Urothelium cell line (cell line): ENCODE measurements around the gene FGF8.

Experiments used
- DNase-seq: peaks from one replicate; pipeline ENCODE4 v3.0.0; 2011; ENCODE audit warnings: low spot score, mixed read lengths
- FAIRE-seq: peaks from 2 replicates; lab custom pipeline; 2011; peaks lifted over from hg19 to GRCh38; lab: Jason Lieb, UNC

Gene FGF8

DNA sequence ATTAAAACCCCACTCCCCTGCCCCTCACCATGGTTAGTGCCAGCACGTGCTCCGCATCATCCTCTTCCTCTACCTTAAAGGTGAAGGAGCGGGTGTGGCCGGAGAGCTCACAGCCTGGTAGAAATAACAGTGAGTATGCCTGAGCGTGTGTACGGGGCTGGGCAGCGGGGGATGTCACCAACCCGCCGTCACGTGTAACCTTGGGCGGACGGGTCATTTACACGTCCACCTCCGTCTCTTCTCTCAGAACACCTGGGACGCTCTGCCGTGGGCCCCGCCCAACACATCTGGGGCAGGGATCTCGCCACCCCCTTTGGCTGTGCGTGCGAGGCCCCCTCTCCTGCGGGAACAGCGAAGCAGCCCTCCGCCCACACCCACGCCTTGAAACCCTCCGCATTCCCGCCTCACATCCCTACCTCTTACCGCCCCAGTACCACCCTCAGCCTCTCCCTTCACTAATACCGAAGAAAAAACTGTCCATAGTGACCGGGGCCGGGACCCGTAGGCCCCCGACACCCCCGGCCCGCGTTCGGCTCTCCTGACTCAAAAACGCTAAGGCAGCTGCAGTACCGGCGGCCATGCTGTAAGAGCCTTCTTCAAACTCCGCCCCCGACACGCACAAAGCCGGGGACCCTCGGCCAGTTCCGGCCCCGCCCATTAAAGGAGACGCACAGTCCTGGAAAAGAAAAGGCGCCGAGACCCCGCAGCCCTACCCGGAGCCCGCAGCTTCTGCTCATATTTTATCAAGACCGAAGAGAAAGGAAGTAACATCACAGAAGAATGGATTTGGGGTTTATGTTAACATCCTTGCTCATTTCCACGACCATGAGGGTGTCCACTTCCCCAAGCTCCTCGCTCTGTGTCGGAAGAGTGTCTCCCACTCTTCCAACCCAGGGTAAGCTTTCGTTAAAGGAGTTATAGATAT, 7.2 kb upstream of the FGF8 start, which contains the start of gene NPM3:
Gene NPM3, minus strand, starts transcription at position 636 of the 925 bp plus-strand sequence. Its CDS starts 56 bp downstream, at position 580.
- FAIRE-seq (peak; percentile 56), DNase-seq (peak; percentile 95)

DNA sequence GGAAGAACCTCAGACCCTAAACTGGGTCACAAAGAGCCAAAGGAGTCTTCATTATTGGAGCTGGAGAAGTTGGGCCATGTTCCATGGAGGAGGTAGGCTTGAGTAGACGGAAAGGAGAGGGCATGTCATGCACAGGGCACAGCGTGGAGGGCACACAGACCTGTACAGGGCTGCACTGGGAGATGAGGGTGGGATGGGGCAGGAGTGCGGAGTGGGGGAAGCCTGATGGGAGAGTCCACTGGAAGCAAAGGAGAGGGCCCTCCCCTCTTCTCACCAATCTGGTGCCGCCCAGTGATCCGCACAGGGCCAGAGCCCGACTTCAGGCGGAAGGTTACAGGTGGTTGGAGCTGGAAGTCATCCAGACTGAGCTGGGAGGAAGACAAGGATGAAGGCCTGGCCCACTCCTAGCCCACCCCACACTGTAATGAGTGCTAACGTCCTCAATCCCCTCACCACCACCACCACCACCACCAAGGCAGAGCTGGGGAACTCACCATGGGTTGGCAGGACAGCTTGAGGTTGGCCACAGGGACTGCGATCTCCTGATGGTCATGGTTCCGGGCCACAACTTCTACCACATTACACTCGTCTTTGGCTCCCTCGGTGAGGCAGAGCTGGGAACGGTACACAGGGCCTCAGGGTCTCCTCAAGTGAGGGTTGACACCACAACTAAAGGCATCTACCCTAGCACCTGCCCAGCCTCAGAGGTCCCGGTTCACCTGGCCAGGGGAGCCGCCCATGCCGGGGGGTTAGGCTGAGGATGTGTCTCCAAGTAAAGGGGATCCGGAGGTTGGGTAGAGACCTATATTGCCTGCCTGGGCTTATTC, 6.3 kb upstream of the FGF8 start:
- DNase-seq (no peak), FAIRE-seq (no peak)

DNA sequence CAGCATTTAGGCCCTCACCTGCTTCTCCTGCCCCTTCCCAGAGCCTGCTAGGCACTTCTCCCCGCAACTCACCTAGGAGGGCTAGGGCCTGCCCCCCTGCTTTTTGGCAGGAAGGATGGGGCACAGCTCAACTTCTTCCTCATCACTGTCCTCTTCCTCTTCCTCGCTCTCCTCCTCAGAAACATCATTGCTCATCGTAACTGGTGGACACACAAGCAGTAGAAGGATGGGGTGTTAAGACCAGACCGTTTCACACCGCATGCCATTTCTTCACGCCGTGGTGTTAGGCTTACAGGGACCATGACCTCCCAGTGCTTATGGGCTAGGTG, 5.7 kb upstream of the FGF8 start:
- DNase-seq (no peak), FAIRE-seq (peak; percentile 50)

DNA sequence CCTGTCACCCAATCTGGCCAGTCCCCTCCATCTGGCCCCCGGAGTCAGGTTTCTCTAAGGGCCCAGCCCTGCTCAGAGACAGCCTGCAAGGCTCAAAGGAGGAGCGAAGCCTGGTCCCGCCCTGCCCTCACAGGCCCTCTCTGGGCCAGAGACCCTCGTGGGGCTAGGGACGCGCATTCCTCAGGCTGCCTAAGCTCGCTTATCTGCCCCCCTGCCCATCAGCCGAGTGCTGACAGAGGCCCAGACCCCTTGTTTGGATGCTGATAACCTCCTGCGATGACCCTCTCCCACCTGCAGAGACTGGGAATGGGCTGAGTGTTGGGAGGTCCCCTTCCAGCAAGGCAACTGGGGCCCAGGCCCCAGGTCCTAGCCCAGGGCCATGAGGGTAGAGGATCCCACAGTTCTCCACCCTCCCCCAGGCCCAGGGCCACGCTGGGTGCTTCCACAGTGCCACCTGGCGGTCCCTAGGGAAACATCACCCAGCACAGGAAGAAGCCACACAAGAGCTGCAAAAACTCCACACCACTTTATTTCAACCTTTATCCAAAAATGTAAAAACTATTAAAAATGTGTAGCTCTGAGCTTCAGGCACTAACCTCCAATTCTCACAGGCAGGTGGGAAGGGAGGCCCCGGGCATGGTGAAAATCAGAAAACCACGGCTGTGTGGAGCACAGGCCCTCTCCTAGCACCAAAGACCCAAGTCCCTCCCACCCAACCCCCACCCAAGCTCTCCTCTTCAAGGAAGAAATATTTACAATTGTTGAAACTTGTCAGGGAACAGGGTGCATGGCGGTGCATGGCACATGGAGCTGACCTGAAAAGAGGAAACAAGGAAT, 5.1 kb upstream of the FGF8 start:
- FAIRE-seq (no peak), DNase-seq (peak; percentile 83)

DNA sequence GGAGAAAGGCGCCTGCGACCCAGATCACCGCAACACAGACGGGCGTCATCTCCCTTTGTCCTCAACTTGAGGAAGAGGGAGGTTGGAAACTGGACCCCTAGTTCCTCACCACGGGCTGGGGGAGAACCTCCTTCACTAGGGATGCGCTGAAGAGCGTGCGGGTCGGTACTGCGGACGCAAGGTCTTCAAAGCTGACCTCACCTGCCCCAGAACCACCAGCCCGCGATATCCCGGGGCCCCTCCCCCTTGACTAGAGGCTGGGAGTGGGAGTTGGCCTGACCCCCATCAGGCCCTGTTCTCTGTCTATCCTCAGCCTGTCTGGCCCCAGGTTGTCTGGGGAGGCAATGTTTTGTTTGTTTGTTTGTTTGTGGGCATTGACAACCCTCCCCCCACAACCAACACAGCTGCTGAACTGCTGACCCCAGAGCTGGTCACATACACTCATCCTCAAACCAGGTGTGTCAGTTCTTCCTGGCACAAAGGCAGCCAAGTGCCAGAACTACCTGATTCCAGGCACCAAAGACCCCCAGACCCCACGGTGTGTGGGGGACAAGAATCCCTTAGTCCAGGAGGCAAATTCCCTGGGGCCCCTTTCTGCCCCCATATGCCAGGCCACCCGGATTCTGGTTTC, 4.4 kb upstream of the FGF8 start:
- no peak for DNase-seq
- FAIRE-seq = no peak

DNA sequence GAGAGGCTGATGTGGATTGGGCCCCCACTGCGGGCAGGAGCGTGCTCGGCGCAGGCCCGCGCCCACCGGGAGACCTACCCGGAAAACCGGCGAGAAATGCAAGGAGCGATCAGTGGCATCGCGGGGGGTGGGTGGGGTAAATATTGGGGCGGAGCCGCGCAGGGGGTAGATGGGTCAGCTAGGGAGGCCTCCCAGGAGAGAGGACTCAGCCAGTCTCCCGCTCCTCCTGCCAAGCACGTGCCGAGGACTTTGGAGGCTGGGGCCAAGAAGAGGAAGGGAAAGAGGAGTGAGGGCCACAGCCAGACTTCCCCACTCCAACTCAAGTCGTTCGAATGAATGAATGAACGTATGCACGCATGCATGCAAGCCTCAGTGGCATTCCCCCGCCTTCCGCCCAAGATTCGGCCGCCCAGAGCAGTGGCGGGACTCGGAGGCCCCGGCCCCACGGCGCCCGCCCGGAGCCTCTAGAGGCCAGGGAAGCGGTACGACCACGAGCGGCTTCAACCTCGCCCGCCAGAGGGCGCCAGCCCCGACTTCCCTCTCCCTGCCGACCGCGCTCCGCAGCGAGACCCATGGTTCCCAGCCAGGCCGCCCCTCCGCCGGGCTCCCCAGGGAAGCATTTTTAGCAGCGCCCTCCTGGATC, 3.8 kb upstream of the FGF8 start:
- FAIRE-seq = no peak
- DNase-seq = no peak

DNA sequence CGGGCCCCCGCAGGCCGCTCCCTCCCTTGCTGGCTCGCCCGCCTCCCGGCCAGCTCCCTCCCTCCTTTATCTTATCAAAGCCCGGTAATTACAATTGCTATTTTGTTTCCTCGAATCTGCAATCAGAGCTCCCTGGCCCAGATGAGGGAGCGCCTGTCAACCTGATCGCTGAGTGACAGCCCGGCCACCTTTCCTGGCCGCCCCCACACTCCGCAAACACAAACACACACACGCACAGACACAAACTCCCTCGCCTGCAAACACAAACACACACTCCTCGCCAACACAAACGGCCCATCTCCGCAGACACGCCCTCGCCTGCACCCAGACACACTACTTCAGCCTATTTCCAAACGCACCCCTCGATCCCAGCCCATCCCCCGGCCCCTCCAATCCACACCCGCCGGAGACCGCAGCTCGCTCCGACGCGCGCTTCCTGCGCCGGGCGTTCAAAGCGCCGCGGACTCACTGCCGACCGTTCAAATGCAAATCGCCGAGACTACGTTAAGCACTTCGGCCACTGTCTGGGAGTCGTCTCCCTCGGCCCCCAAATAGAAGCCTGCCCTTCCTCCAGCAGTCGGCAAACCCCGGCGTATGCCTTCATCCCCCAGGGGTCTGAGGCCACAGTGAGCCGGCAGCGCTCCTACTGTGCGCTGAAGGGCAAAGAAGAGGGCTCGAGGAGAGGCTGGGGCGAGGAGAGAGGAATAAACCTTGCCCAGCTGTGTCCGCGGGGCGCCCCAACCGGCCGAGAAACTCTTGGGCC, 3.0 kb upstream of the FGF8 start:
- no peak for FAIRE-seq
- no peak for DNase-seq

DNA sequence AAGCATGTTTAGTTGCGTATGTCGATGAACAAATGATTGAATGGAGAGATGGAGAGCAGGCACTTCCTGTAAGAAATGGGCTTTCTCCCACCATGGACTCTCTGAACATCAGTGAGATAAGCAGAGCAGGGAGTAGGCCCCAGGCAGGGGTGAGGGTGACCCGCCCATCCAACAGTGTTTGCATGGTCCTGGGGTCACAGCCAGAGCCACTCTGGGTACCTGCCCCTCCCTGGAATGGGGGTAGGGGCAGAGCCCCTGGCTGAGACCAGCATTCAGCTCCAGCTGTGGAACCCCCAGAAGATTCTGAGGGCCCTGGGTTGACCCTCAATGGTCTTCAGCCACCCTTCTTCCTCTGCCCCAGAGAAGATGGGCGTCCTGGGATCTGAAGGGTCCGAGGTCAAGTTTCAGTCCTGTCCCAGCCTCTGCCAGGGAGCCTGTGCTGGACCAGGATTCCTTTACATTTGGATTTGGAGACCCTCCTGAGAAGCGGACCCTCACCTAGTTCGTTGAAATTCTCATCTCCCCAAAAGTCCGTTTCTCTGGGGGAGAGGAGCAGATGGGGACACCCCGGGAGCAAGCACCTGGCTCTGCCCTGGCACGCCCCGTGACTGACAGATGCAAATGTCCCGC, 2.4 kb upstream of the FGF8 start:
- DNase-seq = no peak
- no peak for FAIRE-seq

DNA sequence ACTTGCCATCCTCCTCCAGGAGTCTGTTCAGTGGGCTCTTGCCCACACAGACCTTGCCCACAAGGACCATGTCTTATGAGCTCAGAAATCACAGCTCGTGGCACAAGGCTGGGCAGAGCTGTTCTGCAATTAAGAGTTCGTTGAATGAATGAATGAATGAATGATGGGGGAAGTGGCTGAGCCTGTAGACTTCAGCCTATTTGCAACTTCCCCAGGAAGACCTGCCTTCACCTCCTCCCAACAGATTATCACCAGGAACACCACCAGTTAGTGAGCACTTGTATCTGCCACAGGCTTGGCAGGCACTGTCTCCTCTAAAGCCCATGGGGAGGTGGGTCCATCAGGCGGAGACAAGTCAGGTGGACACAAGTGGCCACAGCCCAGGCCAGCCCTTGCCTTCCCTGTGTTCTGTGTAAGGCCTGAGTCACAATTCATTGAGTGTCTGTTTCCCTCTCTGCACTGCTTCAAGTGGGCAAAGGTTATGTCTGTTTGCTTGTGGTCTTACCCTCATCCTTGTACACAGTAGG, 1.8 kb upstream of the FGF8 start:
- peak; percentile 23 for FAIRE-seq
- no peak for DNase-seq

DNA sequence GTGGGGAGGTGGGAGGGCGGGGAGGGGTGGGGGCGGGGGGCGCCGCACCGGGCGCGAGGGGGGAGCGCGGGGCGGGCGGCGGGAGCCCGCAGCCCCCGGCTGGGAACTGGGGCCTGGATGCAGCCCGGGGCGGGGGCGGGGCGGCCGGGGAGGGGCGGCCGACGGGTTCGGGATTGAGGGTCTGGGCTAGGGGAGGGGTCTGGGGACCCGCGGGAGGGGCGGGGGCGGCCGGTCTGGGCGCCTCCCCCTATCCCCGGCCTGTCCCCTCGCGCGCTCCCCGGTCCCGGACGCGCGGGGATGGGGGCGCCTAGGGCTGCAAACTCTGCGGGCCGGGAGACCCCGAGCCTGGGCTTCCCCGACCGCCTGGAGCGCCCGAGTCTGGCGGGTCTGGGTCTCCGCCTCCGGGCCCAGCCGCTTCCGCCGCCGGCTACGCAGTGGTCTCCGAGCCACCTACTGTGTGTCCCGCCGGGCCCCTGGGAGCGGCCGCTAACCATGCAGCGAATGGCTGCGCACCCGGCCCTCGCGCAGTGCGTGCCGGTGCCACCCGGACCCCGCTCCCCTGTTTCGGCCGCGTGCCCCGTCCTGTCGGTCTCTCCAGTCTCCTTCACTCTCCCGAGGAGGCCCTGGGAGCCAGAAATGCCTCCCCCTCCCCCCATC, 375 bp upstream of the FGF8 start:
- DNase-seq (no peak), FAIRE-seq (no peak)

DNA sequence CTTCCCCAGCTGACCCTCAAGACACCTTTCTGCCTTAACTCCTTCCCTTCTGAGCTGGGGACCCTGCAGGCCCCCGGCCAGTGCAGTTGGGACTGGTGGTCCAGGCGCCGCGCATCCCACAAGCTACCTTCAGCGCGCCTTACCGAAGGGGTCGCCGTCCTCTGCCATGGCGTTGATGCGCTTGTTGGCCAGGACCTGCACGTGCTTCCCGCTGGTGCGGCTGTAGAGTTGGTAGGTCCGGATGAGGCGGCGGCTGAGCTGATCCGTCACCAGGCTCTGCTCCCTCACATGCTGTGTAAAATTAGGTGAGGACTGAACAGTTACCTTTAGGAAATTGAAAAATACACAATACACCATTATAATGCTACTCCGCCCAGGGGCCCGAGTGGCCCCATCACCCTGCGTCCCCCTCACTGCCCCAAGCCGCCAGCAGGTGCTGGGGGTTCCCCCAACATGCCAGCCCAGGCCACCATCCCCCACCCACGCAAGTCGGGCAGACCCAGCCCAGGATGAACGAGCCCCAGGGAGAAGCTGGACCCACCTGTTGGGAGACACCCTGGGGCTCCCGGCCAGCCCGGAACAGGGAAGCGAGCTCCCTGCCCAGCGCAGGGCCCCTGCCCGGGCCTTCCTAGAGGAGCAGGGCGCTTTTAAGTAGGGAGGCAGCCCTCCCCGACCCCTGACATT, 1.2 kb downstream of the FGF8 start:
- FAIRE-seq (no peak), DNase-seq (no peak)

DNA sequence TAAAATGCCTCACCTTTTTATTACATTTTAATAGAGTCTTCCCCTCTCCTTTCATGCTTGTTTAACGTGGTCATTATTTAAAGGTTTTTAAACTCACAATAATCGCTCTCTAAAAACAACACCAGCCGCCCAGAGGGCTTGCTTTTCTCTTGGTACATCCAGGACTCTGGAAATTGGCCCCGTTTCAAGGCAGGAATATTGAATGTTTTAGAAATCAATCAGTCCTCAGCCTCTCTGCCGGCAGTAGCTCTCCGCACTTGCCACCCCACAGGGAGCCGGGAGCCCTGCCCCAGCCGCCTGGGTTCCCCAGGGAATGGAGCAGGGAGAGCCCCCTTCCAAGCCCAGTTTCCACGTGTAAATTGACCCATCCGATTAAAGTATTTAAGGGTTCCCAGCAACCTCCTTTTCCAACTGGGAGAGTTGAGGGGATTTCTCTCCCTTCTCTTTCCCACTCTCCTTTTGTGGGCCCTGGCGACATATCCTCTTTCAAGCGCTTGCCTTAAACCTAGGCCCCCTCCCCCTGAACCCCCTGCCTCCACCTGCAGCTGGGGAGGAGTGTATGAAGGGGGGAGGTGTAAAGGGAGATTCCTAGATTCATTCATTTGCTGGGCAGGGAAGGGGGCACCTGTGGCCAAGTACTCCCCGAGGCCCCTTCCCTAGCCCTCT, 1.9 kb downstream of the FGF8 start:
- DNase-seq (no peak), FAIRE-seq (no peak)

DNA sequence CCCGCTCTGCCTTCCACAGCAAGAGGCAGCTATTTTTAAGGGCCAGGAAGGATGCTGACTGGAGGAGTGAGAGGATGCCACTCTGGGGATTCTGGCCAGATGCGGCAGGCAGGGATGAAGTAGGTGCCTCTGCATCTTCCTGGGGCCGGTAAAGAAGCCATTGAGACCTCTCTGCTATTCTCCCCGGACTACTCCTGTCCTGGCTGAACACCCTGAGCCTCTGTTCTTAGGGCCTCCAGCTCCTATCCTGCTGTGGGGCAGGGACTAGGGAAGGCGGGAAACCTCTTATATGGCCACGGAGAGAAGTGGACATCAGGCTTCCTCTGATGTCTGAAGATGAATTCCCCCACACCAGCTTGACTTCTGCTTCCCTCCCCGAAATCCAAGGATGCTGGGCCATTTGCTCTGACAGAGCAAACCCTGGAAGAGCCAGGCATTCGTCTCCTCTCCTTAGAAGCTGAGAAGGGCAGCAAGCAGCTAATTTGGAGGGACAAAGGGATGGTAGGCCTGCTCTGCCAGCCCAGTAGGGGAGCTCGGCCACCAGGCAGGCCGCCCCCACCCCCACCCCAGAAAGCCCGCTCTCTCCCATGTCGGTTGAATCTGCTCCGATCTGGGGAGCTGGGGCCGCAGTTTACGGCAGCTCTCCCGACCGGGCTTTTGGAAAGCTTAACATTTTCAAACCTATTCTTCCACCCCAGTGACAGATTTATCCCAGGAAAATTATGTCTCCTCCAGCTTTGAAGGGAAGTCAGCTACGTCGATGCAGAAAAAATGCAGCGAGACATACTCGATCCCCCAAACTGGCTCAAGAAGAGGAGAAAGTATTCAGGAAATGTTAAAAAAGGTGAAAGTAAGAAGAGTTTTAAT, 2.8 kb downstream of the FGF8 start:
- FAIRE-seq = no peak

DNA sequence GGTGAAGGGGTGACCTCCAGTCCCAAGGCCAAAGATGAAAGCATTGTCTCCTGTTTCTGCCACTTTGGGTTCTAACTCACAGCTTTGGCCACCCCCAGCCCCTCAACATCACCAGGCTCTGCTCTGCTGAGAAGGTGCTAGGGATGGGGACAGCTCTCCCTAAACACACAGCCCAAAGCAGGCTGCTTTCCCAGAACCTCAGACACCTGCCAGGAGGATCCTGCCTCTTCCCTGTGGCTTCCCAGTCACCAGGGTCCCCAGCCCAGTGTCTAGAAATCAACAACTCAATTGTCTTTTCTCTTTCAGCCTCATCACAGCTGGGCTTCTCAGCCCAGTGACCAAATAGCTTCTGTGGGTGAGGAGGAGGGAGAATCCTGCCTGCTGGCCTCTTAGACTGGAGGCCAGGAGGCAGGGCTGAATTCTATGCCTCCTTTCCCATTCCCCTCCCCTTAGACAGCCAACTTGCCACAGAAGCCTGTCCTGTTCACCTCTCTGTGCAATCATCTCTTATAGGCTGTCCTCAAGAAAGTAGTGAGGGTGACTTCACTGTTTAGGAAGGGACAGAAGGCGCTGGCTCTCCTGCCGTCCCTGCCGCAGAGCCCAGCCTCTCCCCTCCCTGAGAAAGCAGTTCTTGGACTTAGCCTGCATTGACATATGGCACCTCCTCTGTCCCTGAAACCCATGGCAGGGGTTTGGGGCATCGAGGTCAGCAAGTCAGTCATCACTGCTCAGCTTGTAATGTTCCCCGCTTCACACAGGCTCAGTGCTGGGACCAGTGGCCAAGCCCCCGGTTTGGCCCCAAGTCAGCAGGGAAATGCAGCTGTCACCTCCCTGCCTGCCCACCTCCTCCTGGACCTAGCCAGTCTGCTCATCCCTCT, 3.7 kb downstream of the FGF8 start:
- DNase-seq (no peak), FAIRE-seq (no peak)

More for the DNA sequence above, 2.8 kb downstream of the FGF8 start:
- DNase-seq = no peak

DNA sequence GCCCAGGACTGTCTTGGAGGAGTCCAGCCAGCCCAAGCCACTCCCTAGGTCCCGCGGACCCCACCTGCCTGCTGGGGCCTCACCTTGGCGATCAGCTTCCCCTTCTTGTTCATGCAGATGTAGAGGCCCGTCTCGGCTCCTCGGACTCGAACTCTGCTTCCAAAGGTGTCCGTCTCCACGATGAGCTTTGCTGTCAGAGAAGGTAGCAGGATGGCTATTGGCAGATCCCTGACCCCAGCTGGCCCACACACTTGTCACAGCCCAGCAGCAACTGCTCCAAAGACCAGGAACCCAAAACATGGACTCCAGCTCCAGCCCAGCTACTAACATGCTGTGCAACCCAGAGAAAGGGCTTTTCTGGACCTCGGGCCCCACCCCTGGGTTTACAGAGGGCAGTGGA, 4.5 kb downstream of the FGF8 start:
- no peak for FAIRE-seq
- DNase-seq = no peak
